GM12875 (cell line): ENCODE results near the gene PRKCQ.
"Not testable (repeated sequence)": the region's sequence is repeated elsewhere in the genome, so short reads cannot be mapped to it uniquely, and the experiment has no call there.

Experiments
- H3K4me3 ChIP-seq: one replicate; pipeline ENCODE4 v1.5.1; 2011; ENCODE audit warnings: low read depth, low read length, control low read depth
- TF ChIP-seq, protein P1 (sequence below): IDR thresholded peaks from 2 replicates; pipeline ENCODE4 v1.5.1; 2011; ENCODE audit warnings: low read depth, mild to moderate bottlenecking, control low read depth, inconsistent platforms, low read length, moderate library complexity, borderline replicate concordance; ENCODE audit not compliant: insufficient read depth

Gene PRKCQ

DNA sequence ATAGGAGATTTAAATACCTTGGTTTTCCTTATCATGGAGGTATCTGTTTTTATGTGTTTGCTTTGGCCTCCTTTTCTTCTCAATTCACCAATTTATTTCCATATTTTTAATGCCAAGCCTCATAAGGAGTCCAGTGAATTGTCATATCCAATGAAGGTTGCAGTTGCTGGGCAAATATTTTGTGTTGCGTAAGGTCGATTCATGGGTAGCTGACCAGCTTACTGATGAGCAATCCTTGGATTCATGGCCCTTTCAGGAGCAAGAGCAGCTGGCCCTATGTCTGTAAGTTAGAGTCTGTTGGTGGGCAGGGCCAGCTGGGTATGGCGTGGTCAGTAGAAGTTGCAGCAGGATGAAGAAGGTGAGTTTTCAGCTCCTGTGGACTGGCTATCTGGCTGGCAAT is 194.4 kb downstream of the PRKCQ start:
- no peak overlapping the region for H3K4me3 ChIP-seq
- TF ChIP-seq, protein P1, sequence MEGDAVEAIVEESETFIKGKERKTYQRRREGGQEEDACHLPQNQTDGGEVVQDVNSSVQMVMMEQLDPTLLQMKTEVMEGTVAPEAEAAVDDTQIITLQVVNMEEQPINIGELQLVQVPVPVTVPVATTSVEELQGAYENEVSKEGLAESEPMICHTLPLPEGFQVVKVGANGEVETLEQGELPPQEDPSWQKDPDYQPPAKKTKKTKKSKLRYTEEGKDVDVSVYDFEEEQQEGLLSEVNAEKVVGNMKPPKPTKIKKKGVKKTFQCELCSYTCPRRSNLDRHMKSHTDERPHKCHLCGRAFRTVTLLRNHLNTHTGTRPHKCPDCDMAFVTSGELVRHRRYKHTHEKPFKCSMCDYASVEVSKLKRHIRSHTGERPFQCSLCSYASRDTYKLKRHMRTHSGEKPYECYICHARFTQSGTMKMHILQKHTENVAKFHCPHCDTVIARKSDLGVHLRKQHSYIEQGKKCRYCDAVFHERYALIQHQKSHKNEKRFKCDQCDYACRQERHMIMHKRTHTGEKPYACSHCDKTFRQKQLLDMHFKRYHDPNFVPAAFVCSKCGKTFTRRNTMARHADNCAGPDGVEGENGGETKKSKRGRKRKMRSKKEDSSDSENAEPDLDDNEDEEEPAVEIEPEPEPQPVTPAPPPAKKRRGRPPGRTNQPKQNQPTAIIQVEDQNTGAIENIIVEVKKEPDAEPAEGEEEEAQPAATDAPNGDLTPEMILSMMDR: no peak

DNA sequence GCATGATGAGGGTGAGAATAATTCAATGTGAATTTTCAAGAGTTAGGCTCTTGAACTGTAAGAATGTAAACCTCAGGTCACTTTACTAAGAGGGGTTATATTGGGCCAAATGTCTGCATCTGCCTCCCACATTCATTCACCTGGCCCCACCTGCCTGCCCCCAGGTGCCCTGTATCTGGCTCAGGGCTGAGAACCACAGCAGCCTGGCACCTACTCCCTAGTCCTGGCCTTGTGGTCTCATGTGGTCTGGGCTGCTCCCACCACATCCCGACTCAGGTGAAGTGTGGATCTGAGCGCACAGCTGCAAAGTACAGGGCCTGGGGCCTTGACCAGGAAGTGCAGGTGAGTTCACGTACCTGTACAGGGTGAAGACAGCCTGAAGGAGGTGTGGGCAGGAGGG is 195.2 kb downstream of the PRKCQ start:
- TF ChIP-seq, protein P1: no peak
- no peak overlapping the region for H3K4me3 ChIP-seq

DNA sequence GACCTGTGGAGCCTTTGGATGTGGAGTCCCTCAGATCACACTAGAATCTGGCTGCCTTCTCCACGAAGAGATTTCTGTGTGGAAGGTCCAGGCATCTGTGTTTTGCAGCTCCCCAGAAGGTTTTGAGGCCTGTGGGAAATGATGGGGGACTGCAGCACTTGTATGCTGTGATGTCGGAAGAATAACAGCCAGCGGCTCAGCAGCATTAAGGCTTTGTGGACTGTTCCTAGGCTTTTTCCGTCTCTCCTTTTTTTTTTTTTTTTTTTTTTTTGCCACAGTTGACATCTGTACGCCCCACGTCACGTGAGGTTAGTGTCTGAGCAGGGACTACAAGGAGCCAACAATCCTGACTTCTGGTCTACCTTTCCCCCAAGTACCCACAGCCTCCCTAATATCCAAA is 196.0 kb downstream of the PRKCQ start:
- H3K4me3 ChIP-seq: no peak overlapping the region
- TF ChIP-seq, protein P1: no peak

DNA sequence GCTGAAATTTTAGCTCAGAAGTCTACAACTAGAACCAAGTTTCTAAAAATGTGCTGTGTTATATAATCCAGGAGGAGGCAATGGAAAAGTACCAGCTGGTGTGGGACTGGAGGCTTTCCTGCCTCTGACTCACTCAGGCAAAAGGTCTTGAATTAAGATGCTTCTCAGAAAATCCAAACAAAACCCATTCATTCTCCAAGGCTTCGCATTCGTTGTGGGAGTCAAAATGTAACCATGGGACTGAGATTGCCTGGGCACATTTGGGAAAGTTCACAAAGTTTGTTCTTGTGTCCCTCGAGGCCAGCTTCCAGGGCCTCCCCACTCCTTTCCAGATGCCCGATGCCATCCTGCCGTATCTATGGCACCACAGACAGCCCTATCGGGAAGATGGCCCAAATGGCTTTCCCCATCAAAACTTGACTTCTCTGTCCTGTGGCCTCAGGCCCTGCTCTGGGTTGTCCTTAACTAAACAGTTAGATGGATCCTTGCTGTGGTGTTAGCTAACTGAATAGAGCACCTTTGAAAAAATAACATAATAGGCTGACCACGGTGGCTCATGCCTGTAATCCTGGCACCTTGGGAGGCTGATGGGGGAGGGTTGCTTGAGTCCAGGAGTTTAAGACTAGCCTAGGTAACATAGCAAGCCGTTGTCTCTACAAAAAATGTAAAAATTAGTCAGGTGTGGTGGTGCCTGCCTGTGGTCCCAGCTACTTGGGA is 196.8 kb downstream of the PRKCQ start:
- H3K4me3 ChIP-seq: no peak overlapping the region
- TF ChIP-seq, protein P1: no peak

DNA sequence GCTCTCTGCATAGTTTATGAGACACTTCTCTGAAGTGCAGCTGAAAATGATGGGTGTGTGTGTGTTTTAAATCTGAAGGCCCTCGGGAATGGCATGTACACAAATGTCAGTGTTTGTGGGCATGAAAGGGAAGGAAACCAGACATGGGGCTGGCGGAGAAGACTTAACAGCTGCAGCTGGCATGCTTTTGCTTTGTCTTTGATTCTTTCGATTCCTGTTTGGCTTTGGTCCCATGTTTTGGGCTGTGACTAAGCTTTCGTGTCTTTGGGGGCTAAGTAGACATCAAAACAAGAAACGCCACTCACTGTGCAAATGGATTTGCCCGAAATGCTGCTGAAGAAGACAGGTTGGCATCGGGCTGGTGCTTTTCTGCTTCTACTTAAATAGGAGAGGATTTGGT is 198.0 kb downstream of the PRKCQ start:
- TF ChIP-seq, protein P1: no peak
- H3K4me3 ChIP-seq: no peak overlapping the region

DNA sequence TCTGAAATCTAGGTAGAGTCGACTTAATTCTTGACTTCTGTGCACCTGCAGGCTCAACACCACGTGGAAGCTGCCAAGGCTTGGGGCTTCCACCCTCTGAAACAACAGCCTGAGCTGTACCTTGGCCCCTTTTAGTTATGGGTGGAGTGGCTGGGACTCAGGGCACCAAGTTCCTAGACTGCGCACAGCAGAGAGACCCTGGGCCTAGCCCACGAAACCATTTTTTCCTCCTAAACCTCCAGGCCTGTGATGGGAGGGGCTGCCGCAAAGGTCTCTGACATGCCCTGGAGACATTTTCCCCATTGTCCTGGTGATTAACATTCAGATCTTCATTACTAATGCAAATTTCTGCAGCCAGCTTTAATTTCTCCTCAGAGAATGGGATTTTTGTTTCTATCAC is 199.6 kb downstream of the PRKCQ start:
- H3K4me3 ChIP-seq: not testable (repeated sequence)

DNA sequence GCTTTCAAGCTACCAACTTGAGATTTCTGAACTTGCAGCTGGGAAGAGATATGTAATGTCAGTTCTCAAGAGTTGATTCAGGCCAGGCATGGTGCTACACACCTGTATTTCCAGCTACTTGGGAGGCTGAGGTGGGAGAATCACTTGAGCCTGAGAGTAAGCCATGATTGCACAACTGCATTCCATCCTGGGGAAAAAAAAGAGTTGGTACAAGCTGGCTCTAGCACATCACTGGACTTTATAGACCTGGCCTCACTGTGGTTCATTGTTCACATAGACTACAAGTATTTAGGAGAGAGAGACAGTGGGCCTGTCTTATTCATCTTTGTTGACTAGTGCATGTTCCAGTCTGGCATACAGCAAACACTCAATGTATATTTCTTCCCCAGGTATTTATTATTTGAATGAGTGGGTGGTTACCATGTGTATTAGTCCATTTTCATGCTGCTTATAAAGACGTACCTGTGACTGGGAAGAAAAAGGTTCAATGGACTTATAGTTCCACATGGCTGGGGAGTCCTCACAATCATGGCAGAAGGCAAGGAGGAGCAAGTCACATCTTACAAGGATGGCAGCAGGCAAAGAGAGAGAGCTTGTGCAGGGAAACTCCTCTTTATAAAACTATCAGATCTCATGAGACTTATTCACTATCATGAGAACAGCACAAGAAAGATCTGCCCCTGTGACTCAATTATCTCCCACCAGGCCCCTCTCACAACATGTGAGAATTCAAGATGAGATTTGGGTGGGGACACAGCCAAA is 200.9 kb downstream of the PRKCQ start:
- TF ChIP-seq, protein P1: no peak
- no peak overlapping the region for H3K4me3 ChIP-seq
